ENCODE data around the gene GLRA2.

- TF ChIP-seq, protein P1, sequence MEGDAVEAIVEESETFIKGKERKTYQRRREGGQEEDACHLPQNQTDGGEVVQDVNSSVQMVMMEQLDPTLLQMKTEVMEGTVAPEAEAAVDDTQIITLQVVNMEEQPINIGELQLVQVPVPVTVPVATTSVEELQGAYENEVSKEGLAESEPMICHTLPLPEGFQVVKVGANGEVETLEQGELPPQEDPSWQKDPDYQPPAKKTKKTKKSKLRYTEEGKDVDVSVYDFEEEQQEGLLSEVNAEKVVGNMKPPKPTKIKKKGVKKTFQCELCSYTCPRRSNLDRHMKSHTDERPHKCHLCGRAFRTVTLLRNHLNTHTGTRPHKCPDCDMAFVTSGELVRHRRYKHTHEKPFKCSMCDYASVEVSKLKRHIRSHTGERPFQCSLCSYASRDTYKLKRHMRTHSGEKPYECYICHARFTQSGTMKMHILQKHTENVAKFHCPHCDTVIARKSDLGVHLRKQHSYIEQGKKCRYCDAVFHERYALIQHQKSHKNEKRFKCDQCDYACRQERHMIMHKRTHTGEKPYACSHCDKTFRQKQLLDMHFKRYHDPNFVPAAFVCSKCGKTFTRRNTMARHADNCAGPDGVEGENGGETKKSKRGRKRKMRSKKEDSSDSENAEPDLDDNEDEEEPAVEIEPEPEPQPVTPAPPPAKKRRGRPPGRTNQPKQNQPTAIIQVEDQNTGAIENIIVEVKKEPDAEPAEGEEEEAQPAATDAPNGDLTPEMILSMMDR (IDR thresholded peaks at IDR 0.05) = no peak
- TF ChIP-seq EZH2 (IDR thresholded peaks at IDR 0.05; ENCODE audit: borderline replicate concordance, insufficient read depth, low read depth, low read length, poor library complexity, severe bottlenecking) = no peak
Measured at GRCh38 chrX:14753441-14753840, 224.1 kb downstream of the GLRA2 start.
